ENCODE measurements around the gene CTCFL.

Gene CTCFL

GRCh38 chr20:57509665-57510237 lies 15.2 kb downstream of the CTCFL start:
- Histone ChIP-seq H3K4me1 (ENCODE audit: control insufficient read depth, insufficient read depth, low read length) (peaks cover 6% of the 10 kb centered on the region), H3K9ac (ENCODE audit: low read depth, low read length) (no peak overlapping the region), H3K27me3 (ENCODE audit: control insufficient read depth, insufficient read depth, low read length) (no peaks in the 10 kb centered on the region), H3K4me3 (ENCODE audit: low read depth, low read length) (no peak overlapping the region), H3K36me3 (ENCODE audit: control insufficient read depth, insufficient read depth, low read length) (no peaks in the 10 kb centered on the region), H3K9me3 (ENCODE audit: control insufficient read depth, insufficient read depth, low read length) (no peaks in the 10 kb centered on the region)

- Histone ChIP-seq H3K36me3 (ENCODE audit: control insufficient read depth, insufficient read depth, low read length) (no peaks in the 10 kb centered on the region), H3K4me1 (ENCODE audit: control insufficient read depth, insufficient read depth, low read length) (peaks cover 6% of the 10 kb centered on the region), H3K27me3 (ENCODE audit: control insufficient read depth, insufficient read depth, low read length) (no peaks in the 10 kb centered on the region), H3K4me3 (ENCODE audit: low read depth, low read length) (no peak overlapping the region), H3K9ac (ENCODE audit: low read depth, low read length) (no peak overlapping the region), H3K9me3 (ENCODE audit: control insufficient read depth, insufficient read depth, low read length) (no peaks in the 10 kb centered on the region)
Observed at GRCh38 chr20:57508831-57509230, 16.1 kb downstream of the CTCFL start.

GRCh38 chr20:57508381-57508780 lies 16.6 kb downstream of the CTCFL start:
- Histone ChIP-seq H3K9me3 (ENCODE audit: control insufficient read depth, insufficient read depth, low read length) (no peaks in the 10 kb centered on the region), H3K36me3 (ENCODE audit: control insufficient read depth, insufficient read depth, low read length) (no peaks in the 10 kb centered on the region), H3K9ac (ENCODE audit: low read depth, low read length) (no peak overlapping the region), H3K27me3 (ENCODE audit: control insufficient read depth, insufficient read depth, low read length) (no peaks in the 10 kb centered on the region), H3K4me3 (ENCODE audit: low read depth, low read length) (no peak overlapping the region), H3K4me1 (ENCODE audit: control insufficient read depth, insufficient read depth, low read length) (peaks cover 6% of the 10 kb centered on the region)

DNA sequence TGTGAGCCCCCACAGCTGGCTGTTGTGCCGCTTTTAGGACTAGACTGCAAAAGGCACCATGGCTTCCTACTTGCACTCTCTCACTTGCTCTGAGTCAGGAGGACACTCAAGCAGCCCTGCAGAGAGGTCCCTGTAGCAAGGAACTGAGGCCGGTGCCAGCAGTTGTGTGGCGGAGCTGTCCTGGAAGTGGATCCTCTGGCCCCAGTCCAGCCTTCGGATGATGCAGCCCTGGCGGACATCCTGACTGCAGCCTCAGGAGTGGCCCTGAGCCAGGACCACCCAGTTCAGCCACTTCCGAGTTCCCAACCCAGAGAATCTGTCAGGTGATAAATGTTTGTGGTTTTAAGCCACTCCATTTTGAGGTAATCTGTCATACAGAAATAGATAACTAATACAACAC lies 17.5 kb downstream of the CTCFL start:
- Histone ChIP-seq H3K4me1 (ENCODE audit: control insufficient read depth, insufficient read depth, low read length) (peaks cover 5% of the 10 kb centered on the region), H3K9me3 (ENCODE audit: control insufficient read depth, insufficient read depth, low read length) (no peaks in the 10 kb centered on the region), H3K36me3 (ENCODE audit: control insufficient read depth, insufficient read depth, low read length) (no peaks in the 10 kb centered on the region), H3K27me3 (ENCODE audit: control insufficient read depth, insufficient read depth, low read length) (no peaks in the 10 kb centered on the region), H3K4me3 (ENCODE audit: low read depth, low read length) (no peak overlapping the region), H3K9ac (ENCODE audit: low read depth, low read length) (no peak overlapping the region)

DNA sequence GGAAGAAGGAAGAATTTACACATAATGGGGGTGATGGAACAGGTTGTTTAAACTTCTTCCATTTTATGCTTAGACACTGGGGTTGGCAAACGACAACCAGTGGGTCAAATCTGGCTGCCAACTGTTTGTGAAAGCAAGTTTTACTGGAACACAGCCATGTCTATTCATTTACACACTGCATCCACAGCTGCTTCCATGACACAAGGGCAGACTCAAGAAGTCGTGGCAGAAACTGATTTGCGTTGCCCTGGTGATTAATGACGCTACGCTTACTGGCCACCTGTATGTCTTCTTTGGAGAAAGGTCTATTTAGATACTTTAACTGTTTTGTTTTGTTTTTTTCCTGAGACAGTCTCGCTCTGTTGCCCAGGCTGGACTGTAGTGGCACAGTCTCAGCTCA lies 19.0 kb downstream of the CTCFL start:
- Histone ChIP-seq H3K36me3 (ENCODE audit: control insufficient read depth, insufficient read depth, low read length) (no peaks in the 10 kb centered on the region), H3K27me3 (ENCODE audit: control insufficient read depth, insufficient read depth, low read length) (no peaks in the 10 kb centered on the region), H3K9ac (ENCODE audit: low read depth, low read length) (no peak overlapping the region), H3K4me3 (ENCODE audit: low read depth, low read length) (no peak overlapping the region), H3K9me3 (ENCODE audit: control insufficient read depth, insufficient read depth, low read length) (no peaks in the 10 kb centered on the region), H3K4me1 (ENCODE audit: control insufficient read depth, insufficient read depth, low read length) (no peaks in the 10 kb centered on the region)

GRCh38 chr20:57504411-57504810 lies 20.5 kb downstream of the CTCFL start:
- Histone ChIP-seq H3K27me3 (ENCODE audit: control insufficient read depth, insufficient read depth, low read length) (no peaks in the 10 kb centered on the region), H3K9me3 (ENCODE audit: control insufficient read depth, insufficient read depth, low read length) (no peaks in the 10 kb centered on the region), H3K4me1 (ENCODE audit: control insufficient read depth, insufficient read depth, low read length) (no peaks in the 10 kb centered on the region), H3K4me3 (ENCODE audit: low read depth, low read length) (no peak overlapping the region), H3K9ac (ENCODE audit: low read depth, low read length) (no peak overlapping the region), H3K36me3 (ENCODE audit: control insufficient read depth, insufficient read depth, low read length) (no peaks in the 10 kb centered on the region)

DNA sequence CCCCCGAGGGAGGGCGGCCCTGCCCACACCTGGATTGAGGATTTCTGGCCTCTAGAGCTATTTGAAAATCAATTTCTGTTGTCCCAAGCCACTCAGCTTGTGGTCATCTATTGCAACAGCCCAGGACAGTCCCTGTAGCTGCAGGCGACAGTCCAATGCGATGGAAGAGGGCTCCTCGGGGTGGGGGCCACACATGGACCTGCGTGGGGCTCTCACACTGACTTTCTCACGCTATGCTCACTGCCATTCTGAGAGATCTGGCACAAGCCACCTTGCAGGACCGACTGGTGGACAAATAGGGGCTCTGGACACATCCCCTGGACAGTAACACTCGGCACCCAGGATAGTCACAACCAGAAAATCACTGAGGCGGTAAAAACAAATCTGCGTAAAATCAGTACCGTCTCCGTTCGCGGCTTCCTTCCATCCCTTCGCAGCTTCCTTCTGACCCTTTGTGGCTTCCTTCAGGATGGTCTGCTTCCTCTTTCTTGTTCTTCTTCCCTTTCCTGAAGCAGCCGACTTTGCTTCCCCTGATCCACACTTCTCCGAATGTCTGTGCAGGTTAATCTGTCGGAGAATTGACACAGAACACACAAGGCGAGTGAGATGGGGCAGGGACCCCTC lies 21.8 kb downstream of the CTCFL start:
- no peaks in the 10 kb centered on the region for H3K36me3 ChIP-seq (ENCODE audit: control insufficient read depth, insufficient read depth, low read length)
- H3K9ac ChIP-seq (ENCODE audit: low read depth, low read length), result no peak overlapping the region
- no peaks in the 10 kb centered on the region for H3K9me3 ChIP-seq (ENCODE audit: control insufficient read depth, insufficient read depth, low read length)
- H3K4me1 ChIP-seq (ENCODE audit: control insufficient read depth, insufficient read depth, low read length), result no peaks in the 10 kb centered on the region
- no peaks in the 10 kb centered on the region for H3K27me3 ChIP-seq (ENCODE audit: control insufficient read depth, insufficient read depth, low read length)
- H3K4me3 ChIP-seq (ENCODE audit: low read depth, low read length), result no peak overlapping the region

GRCh38 chr20:57502336-57502700 lies 22.6 kb downstream of the CTCFL start:
- H3K27me3 ChIP-seq (ENCODE audit: control insufficient read depth, insufficient read depth, low read length), result peaks cover 2% of the 10 kb centered on the region
- no peak overlapping the region for H3K4me3 ChIP-seq (ENCODE audit: low read depth, low read length)
- H3K9ac ChIP-seq (ENCODE audit: low read depth, low read length), result no peak overlapping the region
- H3K4me1 ChIP-seq (ENCODE audit: control insufficient read depth, insufficient read depth, low read length), result no peaks in the 10 kb centered on the region
- no peaks in the 10 kb centered on the region for H3K36me3 ChIP-seq (ENCODE audit: control insufficient read depth, insufficient read depth, low read length)
- H3K9me3 ChIP-seq (ENCODE audit: control insufficient read depth, insufficient read depth, low read length), result no peaks in the 10 kb centered on the region

- peaks cover 2% of the 10 kb centered on the region for H3K27me3 ChIP-seq (ENCODE audit: control insufficient read depth, insufficient read depth, low read length)
- no peak overlapping the region for H3K4me3 ChIP-seq (ENCODE audit: low read depth, low read length)
- no peaks in the 10 kb centered on the region for H3K9me3 ChIP-seq (ENCODE audit: control insufficient read depth, insufficient read depth, low read length)
- no peaks in the 10 kb centered on the region for H3K36me3 ChIP-seq (ENCODE audit: control insufficient read depth, insufficient read depth, low read length)
- H3K9ac ChIP-seq (ENCODE audit: low read depth, low read length), result no peak overlapping the region
- H3K4me1 ChIP-seq (ENCODE audit: control insufficient read depth, insufficient read depth, low read length), result no peaks in the 10 kb centered on the region
Observed at GRCh38 chr20:57501461-57502335, 23.2 kb downstream of the CTCFL start.

- no peaks in the 10 kb centered on the region for H3K4me1 ChIP-seq (ENCODE audit: control insufficient read depth, insufficient read depth, low read length)
- peaks cover 2% of the 10 kb centered on the region for H3K27me3 ChIP-seq (ENCODE audit: control insufficient read depth, insufficient read depth, low read length)
- H3K36me3 ChIP-seq (ENCODE audit: control insufficient read depth, insufficient read depth, low read length), result no peaks in the 10 kb centered on the region
- no peak overlapping the region for H3K9ac ChIP-seq (ENCODE audit: low read depth, low read length)
- H3K9me3 ChIP-seq (ENCODE audit: control insufficient read depth, insufficient read depth, low read length), result no peaks in the 10 kb centered on the region
- no peak overlapping the region for H3K4me3 ChIP-seq (ENCODE audit: low read depth, low read length)
Observed at GRCh38 chr20:57500962-57501361, 24.0 kb downstream of the CTCFL start.

GRCh38 chr20:57500235-57500634 lies 24.7 kb downstream of the CTCFL start:
- no peaks in the 10 kb centered on the region for H3K9me3 ChIP-seq (ENCODE audit: control insufficient read depth, insufficient read depth, low read length)
- no peak overlapping the region for H3K9ac ChIP-seq (ENCODE audit: low read depth, low read length)
- H3K4me3 ChIP-seq (ENCODE audit: low read depth, low read length), result no peak overlapping the region
- H3K27me3 ChIP-seq (ENCODE audit: control insufficient read depth, insufficient read depth, low read length), result peaks cover 2% of the 10 kb centered on the region
- no peaks in the 10 kb centered on the region for H3K4me1 ChIP-seq (ENCODE audit: control insufficient read depth, insufficient read depth, low read length)
- H3K36me3 ChIP-seq (ENCODE audit: control insufficient read depth, insufficient read depth, low read length), result no peaks in the 10 kb centered on the region

DNA sequence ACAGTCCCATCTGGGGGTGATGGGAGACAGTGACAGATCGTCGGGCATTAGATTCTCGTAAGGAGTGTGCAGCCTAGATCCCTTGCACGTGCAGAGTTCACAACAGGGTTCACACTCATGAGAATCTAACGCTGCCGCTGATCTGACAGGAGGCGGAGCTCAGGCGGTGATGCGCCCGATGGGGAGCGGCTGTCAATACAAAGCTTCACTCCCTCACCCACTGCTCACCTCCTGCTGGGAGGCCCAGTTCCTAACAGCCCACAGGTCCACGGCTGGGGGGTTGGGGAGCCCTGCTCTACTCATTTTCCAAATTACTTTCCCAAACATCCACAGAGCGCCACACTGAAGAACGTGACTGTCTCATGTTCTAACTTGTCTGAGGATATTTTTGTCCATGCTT lies 25.3 kb downstream of the CTCFL start:
- Histone ChIP-seq H3K9me3 (ENCODE audit: control insufficient read depth, insufficient read depth, low read length) (no peaks in the 10 kb centered on the region), H3K27me3 (ENCODE audit: control insufficient read depth, insufficient read depth, low read length) (peaks cover 2% of the 10 kb centered on the region), H3K9ac (ENCODE audit: low read depth, low read length) (no peak overlapping the region), H3K4me1 (ENCODE audit: control insufficient read depth, insufficient read depth, low read length) (no peaks in the 10 kb centered on the region), H3K36me3 (ENCODE audit: control insufficient read depth, insufficient read depth, low read length) (no peaks in the 10 kb centered on the region), H3K4me3 (ENCODE audit: low read depth, low read length) (no peak overlapping the region)
